Gastrocnemius medialis (tissue), 4 donors: ENCODE data around the gene PKNOX2.

ENCODE experiments used
- CTCF ChIP-seq, 5 experiments: fragments of 450-650 bp in 3 of 5; fragments of 200-600 bp in 2 of 5; sonication (generic) in 2 of 5; IDR thresholded peaks in 4 of 5; conservative IDR thresholded peaks in 1 of 5; 1 replicate in 4 of 5; 2 replicates in 1 of 5; pipeline ENCODE4 v1.5.1; 2016 to 2019; ENCODE audit warnings: antibody characterized with exemption in 5 of 5, mild to moderate bottlenecking in 3 of 5, moderate library complexity in 3 of 5
- POLR2A ChIP-seq, 2 donors: fragments of 450-650 bp; IDR thresholded peaks; one replicate each; pipeline ENCODE4 v1.6.1; 2017; ENCODE audit warnings: antibody characterized with exemption in 2 of 2, mild to moderate bottlenecking in 2 of 2, moderate library complexity in 2 of 2

- TF ChIP-seq POLR2A (IDR thresholded peaks at IDR 0.05) (no peak), CTCF (IDR thresholded peaks at IDR 0.05 in 4 of 5, conservative IDR thresholded peaks at IDR 0.05 in 1 of 5) (no peak)
These were observed 97.0 kb downstream of the PKNOX2 start for GRCh38 chr11:125261588-125261987.
